ENCODE results near the gene CDCP2. TPM values are rescaled to one million over a fixed set of nuclear protein-coding genes. Genes with fewer than 3 reads are reported as not detected.

CDCP2 gene
- total RNA-seq, 1 experiment from 2014 or later = not detected

DNA sequence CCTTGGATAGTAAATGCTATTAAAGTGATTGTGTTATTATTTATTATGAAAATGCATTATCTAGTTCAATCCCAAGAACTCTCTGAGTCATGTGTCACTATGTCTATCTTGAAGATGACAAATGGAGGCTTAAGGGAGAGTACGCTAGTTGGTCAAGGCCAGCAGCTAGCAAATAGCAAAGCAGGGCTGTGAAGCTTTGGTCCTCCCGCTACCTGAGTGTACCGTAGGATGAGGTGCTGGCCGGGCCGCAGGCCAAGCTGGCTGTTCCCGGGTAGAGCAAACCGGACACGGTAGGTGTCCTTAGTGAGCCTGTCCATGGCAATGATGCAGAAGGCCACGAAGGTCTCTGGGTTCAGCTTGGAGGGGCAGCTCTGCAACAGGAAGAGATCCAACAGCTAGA is 37.7 kb upstream of the CDCP2 start:
- no peaks in the 10 kb centered on the region for H3K36me3 ChIP-seq (ENCODE audit: low read depth)
- CTCF ChIA-PET = no interaction called here
- no peaks in the 10 kb centered on the region for H3K4me1 ChIP-seq (replicated peaks; ENCODE audit: insufficient read depth)
- no peak overlapping the region for H3K4me2 ChIP-seq
- no peak for TF ChIP-seq EZH2 (IDR thresholded peaks at IDR 0.05; ENCODE audit: low read depth)
- TF ChIP-seq, protein P1, sequence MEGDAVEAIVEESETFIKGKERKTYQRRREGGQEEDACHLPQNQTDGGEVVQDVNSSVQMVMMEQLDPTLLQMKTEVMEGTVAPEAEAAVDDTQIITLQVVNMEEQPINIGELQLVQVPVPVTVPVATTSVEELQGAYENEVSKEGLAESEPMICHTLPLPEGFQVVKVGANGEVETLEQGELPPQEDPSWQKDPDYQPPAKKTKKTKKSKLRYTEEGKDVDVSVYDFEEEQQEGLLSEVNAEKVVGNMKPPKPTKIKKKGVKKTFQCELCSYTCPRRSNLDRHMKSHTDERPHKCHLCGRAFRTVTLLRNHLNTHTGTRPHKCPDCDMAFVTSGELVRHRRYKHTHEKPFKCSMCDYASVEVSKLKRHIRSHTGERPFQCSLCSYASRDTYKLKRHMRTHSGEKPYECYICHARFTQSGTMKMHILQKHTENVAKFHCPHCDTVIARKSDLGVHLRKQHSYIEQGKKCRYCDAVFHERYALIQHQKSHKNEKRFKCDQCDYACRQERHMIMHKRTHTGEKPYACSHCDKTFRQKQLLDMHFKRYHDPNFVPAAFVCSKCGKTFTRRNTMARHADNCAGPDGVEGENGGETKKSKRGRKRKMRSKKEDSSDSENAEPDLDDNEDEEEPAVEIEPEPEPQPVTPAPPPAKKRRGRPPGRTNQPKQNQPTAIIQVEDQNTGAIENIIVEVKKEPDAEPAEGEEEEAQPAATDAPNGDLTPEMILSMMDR (conservative IDR thresholded peaks at IDR 0.05) = no peak
- DNase-seq = no peak
- intact Hi-C loops (cut with micrococcal nuclease; ENCODE audit: unreplicated experiment) = no loop called here
- no peak overlapping the region for H2AFZ ChIP-seq
- no peaks in the 10 kb centered on the region for H3K27me3 ChIP-seq (ENCODE audit: insufficient read depth, low read depth)
- no peaks in the 10 kb centered on the region for H3K9me2 ChIP-seq (ENCODE audit: insufficient read depth)
- H3K79me2 ChIP-seq (ENCODE audit: low read depth) = no peaks in the 10 kb centered on the region
- POLR2A ChIA-PET (ENCODE audit: unreplicated experiment) = no interaction called here
- no peak overlapping the region for H3K27ac ChIP-seq
- H3F3A ChIP-seq (ENCODE audit: insufficient read depth, low read depth) = no peaks in the 10 kb centered on the region
- no peak overlapping the region for H3K4me3 ChIP-seq
- BruUV-seq (replicated peaks) = no TSS peak
- H3K9me3 ChIP-seq (ENCODE audit: insufficient read depth, low read depth) = no peaks in the 10 kb centered on the region
- no peaks in the 10 kb centered on the region for H4K20me1 ChIP-seq (ENCODE audit: insufficient read depth)

DNA sequence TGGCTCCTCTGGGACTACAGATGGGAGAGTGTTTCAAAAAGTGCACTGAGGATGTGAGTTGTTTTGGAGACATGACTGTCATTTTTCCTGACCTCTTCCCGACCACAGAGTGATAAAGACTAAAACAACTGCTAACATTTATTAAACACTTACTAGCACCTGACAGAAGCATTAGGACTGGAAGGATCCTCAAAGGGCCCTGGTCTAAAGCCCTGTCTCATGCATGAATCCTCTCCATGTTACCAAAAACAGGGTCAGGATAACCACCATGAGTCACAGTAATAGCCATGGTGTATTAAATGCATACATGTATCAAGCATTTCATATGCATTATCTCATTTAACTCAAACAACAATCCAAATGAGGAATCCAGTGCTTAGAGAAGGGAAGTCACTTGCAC is 35.5 kb upstream of the CDCP2 start:
- no peaks in the 10 kb centered on the region for H3K9me3 ChIP-seq (ENCODE audit: insufficient read depth, low read depth)
- H3K9me2 ChIP-seq (ENCODE audit: insufficient read depth) = no peaks in the 10 kb centered on the region
- H3K36me3 ChIP-seq (ENCODE audit: low read depth) = no peaks in the 10 kb centered on the region
- TF ChIP-seq, protein P1 (conservative IDR thresholded peaks at IDR 0.05) = no peak
- TF ChIP-seq EZH2 (IDR thresholded peaks at IDR 0.05; ENCODE audit: low read depth) = no peak
- no peaks in the 10 kb centered on the region for H3K27me3 ChIP-seq (ENCODE audit: insufficient read depth, low read depth)
- no peaks in the 10 kb centered on the region for H4K20me1 ChIP-seq (ENCODE audit: insufficient read depth)
- DNase-seq = no peak
- POLR2A ChIA-PET (ENCODE audit: unreplicated experiment) = interaction anchor here (0.7 kb wide), 1 partner anchor 12 kb away, joined by 5 read pairs; the partner anchor contains the start of gene MRPL37
- no peaks in the 10 kb centered on the region for H3K4me1 ChIP-seq (replicated peaks; ENCODE audit: insufficient read depth)
- no peaks in the 10 kb centered on the region for H3K79me2 ChIP-seq (ENCODE audit: low read depth)
- H3K4me3 ChIP-seq = no peak overlapping the region
- no peak overlapping the region for H2AFZ ChIP-seq
- no peak overlapping the region for H3K4me2 ChIP-seq
- no peaks in the 10 kb centered on the region for H3F3A ChIP-seq (ENCODE audit: insufficient read depth, low read depth)
- no TSS peak for BruUV-seq (replicated peaks)
- intact Hi-C loops (cut with micrococcal nuclease; ENCODE audit: unreplicated experiment) = no loop called here
- CTCF ChIA-PET = no interaction called here
- no peak overlapping the region for H3K27ac ChIP-seq

DNA sequence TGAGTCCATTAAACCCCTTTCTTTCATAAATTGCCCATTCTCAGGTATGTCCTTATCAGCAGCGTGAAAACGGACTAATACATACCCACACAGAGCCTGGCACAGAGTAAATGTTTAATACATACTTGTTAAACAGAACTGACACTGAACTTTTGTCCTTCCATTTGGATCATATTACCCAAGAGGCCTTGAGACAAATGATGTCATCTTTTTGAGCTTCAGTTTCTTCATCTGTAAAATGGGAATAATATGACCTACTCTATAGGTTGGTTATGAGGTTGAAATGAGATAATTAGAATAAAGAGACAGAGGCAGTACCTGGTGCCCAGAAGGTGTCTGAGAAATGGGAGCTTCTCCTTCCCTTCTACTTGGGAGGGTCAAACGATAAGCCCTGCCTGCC is 33.3 kb upstream of the CDCP2 start:
- POLR2A ChIA-PET (ENCODE audit: unreplicated experiment) = no interaction called here
- no TSS peak for BruUV-seq (replicated peaks)
- intact Hi-C loops (cut with micrococcal nuclease; ENCODE audit: unreplicated experiment) = no loop called here

More for the DNA sequence above, 33.3 kb upstream of the CDCP2 start:
- Histone ChIP-seq H3K27me3 (ENCODE audit: insufficient read depth, low read depth) (no peaks in the 10 kb centered on the region), H2AFZ (no peak overlapping the region), H3F3A (ENCODE audit: insufficient read depth, low read depth) (no peaks in the 10 kb centered on the region), H3K36me3 (ENCODE audit: low read depth) (no peaks in the 10 kb centered on the region), H4K20me1 (ENCODE audit: insufficient read depth) (no peaks in the 10 kb centered on the region), H3K79me2 (ENCODE audit: low read depth) (no peaks in the 10 kb centered on the region), H3K4me2 (no peak overlapping the region), H3K9me3 (ENCODE audit: insufficient read depth, low read depth) (no peaks in the 10 kb centered on the region), H3K4me3 (no peak overlapping the region), H3K9me2 (ENCODE audit: insufficient read depth) (no peaks in the 10 kb centered on the region), H3K27ac (no peak overlapping the region), H3K4me1 (replicated peaks; ENCODE audit: insufficient read depth) (no peaks in the 10 kb centered on the region)
- no peak for TF ChIP-seq EZH2 (IDR thresholded peaks at IDR 0.05; ENCODE audit: low read depth)
- DNase-seq = no peak
- CTCF ChIA-PET = interaction anchor here (0.6 kb wide), 1 partner anchor 65 kb away, joined by 9 read pairs; no protein-coding TSS in a partner anchor

Measured in PC-9 (cell line).